Prostate gland (tissue), 2 donors: ENCODE results near the gene UPK3B.
"Not testable (repeated sequence)": the region's sequence is repeated elsewhere in the genome, so short reads cannot be mapped to it uniquely, and the experiment has no call there.

Source experiments
- CTCF ChIP-seq, 4 experiments: fragments of 200-600 bp in 2 of 4; fragments of 450-650 bp in 2 of 4; sonication (generic) in 2 of 4; IDR thresholded peaks; 1 replicate in 3 of 4; 2 replicates in 1 of 4; pipeline ENCODE4 v1.5.1; 2016 to 2019; ENCODE audit warnings: antibody characterized with exemption in 4 of 4, mild to moderate bottlenecking in 2 of 4, moderate library complexity in 2 of 4
- POLR2A ChIP-seq: fragments of 450-650 bp; IDR thresholded peaks from one replicate; pipeline ENCODE4 v1.6.1; 2016; ENCODE audit warnings: antibody characterized with exemption, mild to moderate bottlenecking
- POLR2AphosphoS5 ChIP-seq: sonication (generic); formaldehyde crosslinking; IDR thresholded peaks from one replicate; pipeline ENCODE4 v1.6.1; 2017; ENCODE audit warnings: antibody characterized with exemption

DNA sequence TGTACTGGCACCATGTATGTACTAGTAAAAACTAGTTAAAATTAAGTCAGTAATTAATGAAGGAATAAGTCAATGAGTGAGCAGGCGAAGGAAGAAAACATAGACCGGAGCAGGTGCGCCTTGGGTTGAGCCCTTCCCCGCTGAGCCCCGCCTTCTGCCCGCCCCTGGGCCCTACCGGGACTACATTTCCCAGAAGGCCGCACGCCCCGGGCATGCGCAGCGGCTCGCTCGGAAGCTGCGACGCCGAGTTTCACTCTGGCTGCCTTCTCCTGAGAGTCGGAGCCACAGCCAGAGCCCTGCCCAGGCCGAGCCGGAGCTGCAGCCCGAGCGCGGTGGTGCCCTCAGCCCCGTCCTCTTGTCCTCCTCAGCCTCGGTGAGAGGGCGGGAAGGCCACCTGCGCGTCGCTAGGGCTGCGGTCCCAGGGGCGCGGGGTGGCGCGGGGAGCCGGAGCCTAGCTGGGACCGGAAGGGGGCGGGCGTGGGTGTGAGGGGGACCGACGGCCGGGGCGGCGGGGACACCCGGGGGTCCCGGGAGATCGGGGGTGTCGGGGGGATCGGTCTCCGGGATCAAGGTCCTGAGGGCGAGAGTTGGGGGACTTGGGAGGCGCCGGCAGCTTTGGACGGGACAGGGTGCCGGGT, 48.8 kb upstream of the UPK3B start, which contains the start of gene DTX2:
- not testable (repeated sequence) for TF ChIP-seq CTCF (IDR thresholded peaks at IDR 0.05); POLR2AphosphoS5; POLR2A
